HG02571 (cell line): ENCODE data around the gene RACGAP1.

Source experiments
- ATAC-seq: cut with Tn5 transposase; IDR thresholded peaks from one replicate; pipeline ENCODE4 v1.9.1; 2021; ENCODE audit warnings: mild to moderate bottlenecking, moderate library complexity; ENCODE audit not compliant: unreplicated experiment

Gene RACGAP1

GRCh38 chr12:49959685-49960473, 65.4 kb downstream of the RACGAP1 start:
- no peak for ATAC-seq

GRCh38 chr12:49957570-49957967, 67.7 kb downstream of the RACGAP1 start:
- no peak for ATAC-seq

- ATAC-seq = no peak
Measured at GRCh38 chr12:49956663-49957569, 68.4 kb downstream of the RACGAP1 start.

GRCh38 chr12:49955899-49956662, 69.2 kb downstream of the RACGAP1 start:
- ATAC-seq = no peak

- ATAC-seq = no peak
Measured at GRCh38 chr12:49954863-49955830, 70.1 kb downstream of the RACGAP1 start.

GRCh38 chr12:49953961-49954846, 71.1 kb downstream of the RACGAP1 start:
- no peak for ATAC-seq

- no peak for ATAC-seq
Measured at GRCh38 chr12:49953151-49953550, 72.1 kb downstream of the RACGAP1 start.

- no peak for ATAC-seq
Measured at GRCh38 chr12:49952391-49953055, 72.8 kb downstream of the RACGAP1 start.

GRCh38 chr12:49951411-49952240, 73.7 kb downstream of the RACGAP1 start:
- no peak for ATAC-seq

GRCh38 chr12:49950273-49951251, 74.7 kb downstream of the RACGAP1 start, which contains the start of gene AQP2:
TSS of gene AQP2 (plus strand) at chr12:49950737. CDS start at chr12:49950831, 94 bp downstream.
- no peak for ATAC-seq

GRCh38 chr12:49949866-49950265, 75.4 kb downstream of the RACGAP1 start:
- ATAC-seq = no peak

- no peak for ATAC-seq
Measured at GRCh38 chr12:49948866-49949845, 76.1 kb downstream of the RACGAP1 start.

- no peak for ATAC-seq
Measured at GRCh38 chr12:49947593-49948226, 77.6 kb downstream of the RACGAP1 start.

GRCh38 chr12:49946497-49946896, 78.8 kb downstream of the RACGAP1 start:
- no peak for ATAC-seq

GRCh38 chr12:49946086-49946485, 79.2 kb downstream of the RACGAP1 start:
- ATAC-seq = no peak
